Measurements from ENCODE around the gene MAP3K5.
A peak's percentile ranks its signal among the peaks of the same experiment; 100 is the strongest.

Gene MAP3K5

GRCh38 chr6:136547871-136548270, 244.4 kb downstream of the MAP3K5 start:
- Histone ChIP-seq H3K27ac (ENCODE audit: low read depth, low read length) (no peak overlapping the region), H2BK15ac (replicated peaks; ENCODE audit: low read depth) (no peak overlapping the region), H4K5ac (ENCODE audit: low read length) (no peak overlapping the region), H4K8ac (ENCODE audit: low read depth, low read length) (no peak overlapping the region), H3K9ac (ENCODE audit: low read length) (no peak overlapping the region), H3K36me3 (ENCODE audit: control insufficient read depth, insufficient read depth, low read length) (no peaks in the 10 kb centered on the region), H3K4me1 (ENCODE audit: control insufficient read depth, low read depth, low read length) (no peaks in the 10 kb centered on the region), H3K4me2 (ENCODE audit: low read length) (no peak overlapping the region), H3K79me1 (ENCODE audit: low read length) (peaks cover 3% of the 10 kb centered on the region), H3K79me2 (ENCODE audit: control insufficient read depth, insufficient read depth, low read length) (peaks cover 26% of the 10 kb centered on the region), H2AK5ac (ENCODE audit: low read length) (no peak overlapping the region), H3K27me3 (ENCODE audit: insufficient read depth, low read length, poor library complexity) (no peaks in the 10 kb centered on the region), H2BK5ac (ENCODE audit: low read length) (no peak overlapping the region), H3K4me3 (ENCODE audit: low read length) (no peak overlapping the region), H3K56ac (ENCODE audit: low read length) (no peak overlapping the region), H3K23ac (ENCODE audit: low read length) (no peak overlapping the region), H3K4ac (ENCODE audit: low read depth, low read length) (no peak overlapping the region), H2BK120ac (ENCODE audit: low read depth, low read length) (no peak overlapping the region), H3K18ac (ENCODE audit: low read length) (no peak overlapping the region)
- WGBS (ENCODE audit: extremely low coverage, insufficient coverage, low lambda C conversion rate): no CpG with 5 or more reads among the region's 1 CpG
- no peak for DNase-seq

DNA sequence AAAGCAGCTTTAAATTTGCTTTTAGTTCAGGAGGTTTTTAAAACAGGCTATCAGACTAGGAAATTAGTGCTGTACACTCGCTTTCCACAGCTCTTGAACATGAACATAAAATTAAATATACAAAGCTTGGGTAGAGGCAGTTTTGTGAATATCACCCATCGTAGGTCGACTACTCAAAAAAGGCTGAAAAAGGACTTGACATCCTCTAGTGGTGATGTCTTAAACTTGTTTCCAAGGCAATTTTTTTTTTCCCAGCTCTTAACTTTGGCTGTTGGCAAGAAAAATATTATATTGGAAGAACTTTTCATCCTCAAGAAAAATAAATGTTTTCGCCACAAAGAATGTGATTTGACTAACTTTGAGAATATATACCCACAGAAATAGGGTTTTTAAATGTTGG, 244.9 kb downstream of the MAP3K5 start:
- H3K36me3 ChIP-seq (ENCODE audit: control insufficient read depth, insufficient read depth, low read length): no peaks in the 10 kb centered on the region
- H3K79me2 ChIP-seq (ENCODE audit: control insufficient read depth, insufficient read depth, low read length): peaks cover 30% of the 10 kb centered on the region
- no peak overlapping the region for H3K23ac ChIP-seq (ENCODE audit: low read length)
- no peaks in the 10 kb centered on the region for H3K4me1 ChIP-seq (ENCODE audit: control insufficient read depth, low read depth, low read length)
- H3K4me2 ChIP-seq (ENCODE audit: low read length): no peak overlapping the region
- no peaks in the 10 kb centered on the region for H3K27me3 ChIP-seq (ENCODE audit: insufficient read depth, low read length, poor library complexity)
- H4K5ac ChIP-seq (ENCODE audit: low read length): no peak overlapping the region
- peak; percentile 67 for DNase-seq
- no peak overlapping the region for H4K8ac ChIP-seq (ENCODE audit: low read depth, low read length)
- H3K27ac ChIP-seq (ENCODE audit: low read depth, low read length): no peak overlapping the region
- WGBS (ENCODE audit: extremely low coverage, insufficient coverage, low lambda C conversion rate): no CpG with 5 or more reads among the region's 4 CpGs
- H2BK5ac ChIP-seq (ENCODE audit: low read length): no peak overlapping the region
- H3K56ac ChIP-seq (ENCODE audit: low read length): no peak overlapping the region
- no peak overlapping the region for H3K4me3 ChIP-seq (ENCODE audit: low read length)
- H3K4ac ChIP-seq (ENCODE audit: low read depth, low read length): no peak overlapping the region
- no peak overlapping the region for H2BK15ac ChIP-seq (replicated peaks; ENCODE audit: low read depth)
- H3K9ac ChIP-seq (ENCODE audit: low read length): no peak overlapping the region
- H2BK120ac ChIP-seq (ENCODE audit: low read depth, low read length): no peak overlapping the region
- peaks cover 3% of the 10 kb centered on the region for H3K79me1 ChIP-seq (ENCODE audit: low read length)
- H2AK5ac ChIP-seq (ENCODE audit: low read length): no peak overlapping the region
- H3K18ac ChIP-seq (ENCODE audit: low read length): no peak overlapping the region

- H2BK5ac ChIP-seq (ENCODE audit: low read length): no peak overlapping the region
- H3K4me1 ChIP-seq (ENCODE audit: control insufficient read depth, low read depth, low read length): no peaks in the 10 kb centered on the region
- H3K27ac ChIP-seq (ENCODE audit: low read depth, low read length): no peak overlapping the region
- no peak overlapping the region for H4K5ac ChIP-seq (ENCODE audit: low read length)
- WGBS (ENCODE audit: extremely low coverage, insufficient coverage, low lambda C conversion rate): no CpG with 5 or more reads among the region's 1 CpG
- H4K8ac ChIP-seq (ENCODE audit: low read depth, low read length): no peak overlapping the region
- no peak overlapping the region for H3K4me2 ChIP-seq (ENCODE audit: low read length)
- H3K18ac ChIP-seq (ENCODE audit: low read length): no peak overlapping the region
- no peak overlapping the region for H3K56ac ChIP-seq (ENCODE audit: low read length)
- H3K23ac ChIP-seq (ENCODE audit: low read length): no peak overlapping the region
- no peak overlapping the region for H2BK120ac ChIP-seq (ENCODE audit: low read depth, low read length)
- H3K79me1 ChIP-seq (ENCODE audit: low read length): peaks cover 3% of the 10 kb centered on the region
- no peak for DNase-seq
- no peak overlapping the region for H2BK15ac ChIP-seq (replicated peaks; ENCODE audit: low read depth)
- H3K9ac ChIP-seq (ENCODE audit: low read length): no peak overlapping the region
- H3K36me3 ChIP-seq (ENCODE audit: control insufficient read depth, insufficient read depth, low read length): no peaks in the 10 kb centered on the region
- H3K4ac ChIP-seq (ENCODE audit: low read depth, low read length): no peak overlapping the region
- peaks cover 31% of the 10 kb centered on the region for H3K79me2 ChIP-seq (ENCODE audit: control insufficient read depth, insufficient read depth, low read length)
- H3K4me3 ChIP-seq (ENCODE audit: low read length): no peak overlapping the region
- no peaks in the 10 kb centered on the region for H3K27me3 ChIP-seq (ENCODE audit: insufficient read depth, low read length, poor library complexity)
- no peak overlapping the region for H2AK5ac ChIP-seq (ENCODE audit: low read length)
These were observed 245.9 kb downstream of the MAP3K5 start for GRCh38 chr6:136546331-136546730.

GRCh38 chr6:136544326-136544725, 248.0 kb downstream of the MAP3K5 start:
- Histone ChIP-seq H3K18ac (ENCODE audit: low read length) (no peak overlapping the region), H3K56ac (ENCODE audit: low read length) (no peak overlapping the region), H3K36me3 (ENCODE audit: control insufficient read depth, insufficient read depth, low read length) (no peaks in the 10 kb centered on the region), H3K4me2 (ENCODE audit: low read length) (no peak overlapping the region), H3K4me1 (ENCODE audit: control insufficient read depth, low read depth, low read length) (no peaks in the 10 kb centered on the region), H2AK5ac (ENCODE audit: low read length) (no peak overlapping the region), H3K23ac (ENCODE audit: low read length) (no peak overlapping the region), H4K5ac (ENCODE audit: low read length) (no peak overlapping the region), H3K9ac (ENCODE audit: low read length) (no peak overlapping the region), H3K79me1 (ENCODE audit: low read length) (peaks cover 5% of the 10 kb centered on the region), H3K4ac (ENCODE audit: low read depth, low read length) (no peak overlapping the region), H2BK5ac (ENCODE audit: low read length) (no peak overlapping the region), H4K8ac (ENCODE audit: low read depth, low read length) (no peak overlapping the region), H3K27ac (ENCODE audit: low read depth, low read length) (no peak overlapping the region), H3K79me2 (ENCODE audit: control insufficient read depth, insufficient read depth, low read length) (peaks cover 41% of the 10 kb centered on the region), H2BK120ac (ENCODE audit: low read depth, low read length) (no peak overlapping the region), H3K27me3 (ENCODE audit: insufficient read depth, low read length, poor library complexity) (no peaks in the 10 kb centered on the region), H2BK15ac (replicated peaks; ENCODE audit: low read depth) (no peak overlapping the region), H3K4me3 (ENCODE audit: low read length) (no peak overlapping the region)
- WGBS (ENCODE audit: extremely low coverage, insufficient coverage, low lambda C conversion rate): no CpG with 5 or more reads among the region's 1 CpG
- DNase-seq: no peak

DNA sequence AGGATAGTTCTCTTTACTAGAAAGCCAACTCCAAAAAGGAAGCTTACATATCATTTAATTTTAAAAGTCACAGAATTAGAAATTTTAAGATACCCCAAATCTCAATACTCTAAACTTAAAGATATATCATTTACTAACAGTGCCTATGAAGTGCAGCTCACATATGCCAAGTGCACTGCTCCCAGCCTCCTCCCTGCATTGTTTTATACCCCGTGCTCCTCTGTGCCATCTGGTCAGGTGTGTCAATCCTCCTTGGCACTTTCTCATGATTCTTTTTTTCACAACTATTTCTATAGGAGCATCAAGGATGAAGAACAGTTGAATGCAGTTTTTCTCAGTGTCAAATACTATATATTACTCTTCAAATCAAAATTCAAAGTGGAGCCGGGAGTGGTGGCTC, 250.9 kb downstream of the MAP3K5 start:
- Histone ChIP-seq H3K23ac (ENCODE audit: low read length) (no peak overlapping the region), H2BK5ac (ENCODE audit: low read length) (no peak overlapping the region), H4K5ac (ENCODE audit: low read length) (no peak overlapping the region), H3K9ac (ENCODE audit: low read length) (no peak overlapping the region), H3K56ac (ENCODE audit: low read length) (no peak overlapping the region), H3K4me3 (ENCODE audit: low read length) (no peak overlapping the region), H2BK15ac (replicated peaks; ENCODE audit: low read depth) (no peak overlapping the region), H3K18ac (ENCODE audit: low read length) (no peak overlapping the region), H3K27ac (ENCODE audit: low read depth, low read length) (no peak overlapping the region), H3K79me1 (ENCODE audit: low read length) (peaks cover 7% of the 10 kb centered on the region), H3K4ac (ENCODE audit: low read depth, low read length) (no peak overlapping the region), H3K4me2 (ENCODE audit: low read length) (no peak overlapping the region), H2BK120ac (ENCODE audit: low read depth, low read length) (no peak overlapping the region), H3K27me3 (ENCODE audit: insufficient read depth, low read length, poor library complexity) (no peaks in the 10 kb centered on the region), H3K4me1 (ENCODE audit: control insufficient read depth, low read depth, low read length) (no peaks in the 10 kb centered on the region), H2AK5ac (ENCODE audit: low read length) (no peak overlapping the region), H3K79me2 (ENCODE audit: control insufficient read depth, insufficient read depth, low read length) (peaks cover 34% of the 10 kb centered on the region), H3K36me3 (ENCODE audit: control insufficient read depth, insufficient read depth, low read length) (no peaks in the 10 kb centered on the region), H4K8ac (ENCODE audit: low read depth, low read length) (no peak overlapping the region)
- no peak for DNase-seq
- whole genome bisulfite sequencing (ENCODE audit: extremely low coverage, insufficient coverage, low lambda C conversion rate): no CpG with 5 or more reads among the region's 2 CpGs

DNA sequence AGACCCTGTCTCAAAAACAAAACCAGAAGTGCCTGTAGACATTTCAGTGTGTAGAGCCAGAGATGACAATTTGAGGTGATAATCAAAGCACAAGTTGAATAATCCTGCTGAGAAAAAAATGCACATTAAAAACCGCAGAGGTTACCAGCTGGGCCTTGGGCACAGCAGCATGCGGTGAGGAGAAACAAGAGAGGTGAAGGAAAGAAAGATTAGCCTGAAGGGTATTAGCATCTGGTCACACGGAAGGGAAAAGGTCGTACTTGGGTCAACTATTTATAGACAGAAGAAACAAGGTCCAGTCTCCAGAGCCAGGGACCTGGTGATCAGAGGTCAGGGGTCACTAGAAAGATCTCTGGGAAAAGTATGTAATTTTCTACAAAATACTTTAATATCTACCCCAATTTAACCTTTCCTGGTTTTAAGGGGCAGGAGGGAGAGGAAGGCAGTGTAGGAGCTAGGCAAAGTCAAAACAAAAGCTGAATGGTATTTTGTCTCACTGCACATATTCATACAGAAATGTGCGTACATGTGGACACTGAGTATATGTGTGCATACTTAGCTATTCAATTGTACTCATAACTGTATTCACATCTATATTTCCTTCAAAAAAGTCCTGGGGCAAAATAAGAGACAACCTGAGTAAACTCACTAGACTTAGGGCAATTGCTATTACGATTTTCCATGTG, 252.2 kb downstream of the MAP3K5 start:
- no peaks in the 10 kb centered on the region for H3K27me3 ChIP-seq (ENCODE audit: insufficient read depth, low read length, poor library complexity)
- H3K56ac ChIP-seq (ENCODE audit: low read length): no peak overlapping the region
- H3K4me1 ChIP-seq (ENCODE audit: control insufficient read depth, low read depth, low read length): no peaks in the 10 kb centered on the region
- peaks cover 32% of the 10 kb centered on the region for H3K79me2 ChIP-seq (ENCODE audit: control insufficient read depth, insufficient read depth, low read length)
- no peak overlapping the region for H3K4me3 ChIP-seq (ENCODE audit: low read length)
- H3K9ac ChIP-seq (ENCODE audit: low read length): no peak overlapping the region
- H3K4me2 ChIP-seq (ENCODE audit: low read length): no peak overlapping the region
- no CpG with 5 or more reads among the region's 6 CpGs for WGBS (ENCODE audit: extremely low coverage, insufficient coverage, low lambda C conversion rate)
- no peak overlapping the region for H4K8ac ChIP-seq (ENCODE audit: low read depth, low read length)
- H3K79me1 ChIP-seq (ENCODE audit: low read length): peaks cover 7% of the 10 kb centered on the region
- no peak overlapping the region for H2AK5ac ChIP-seq (ENCODE audit: low read length)
- H3K4ac ChIP-seq (ENCODE audit: low read depth, low read length): no peak overlapping the region
- H3K36me3 ChIP-seq (ENCODE audit: control insufficient read depth, insufficient read depth, low read length): no peaks in the 10 kb centered on the region
- no peak overlapping the region for H3K23ac ChIP-seq (ENCODE audit: low read length)
- H2BK15ac ChIP-seq (replicated peaks; ENCODE audit: low read depth): no peak overlapping the region
- no peak for DNase-seq
- no peak overlapping the region for H2BK120ac ChIP-seq (ENCODE audit: low read depth, low read length)
- H3K18ac ChIP-seq (ENCODE audit: low read length): no peak overlapping the region
- no peak overlapping the region for H3K27ac ChIP-seq (ENCODE audit: low read depth, low read length)
- H4K5ac ChIP-seq (ENCODE audit: low read length): no peak overlapping the region
- H2BK5ac ChIP-seq (ENCODE audit: low read length): no peak overlapping the region
